DOHH2 (cell line): ENCODE measurements around the gene ZNF335.

Experiments
- CTCF ChIP-seq: fragments of 200-600 bp; sonication (generic); IDR thresholded peaks from one replicate; pipeline ENCODE4 v1.5.1; 2014; ENCODE audit warnings: antibody characterized with exemption, mild to moderate bottlenecking, low read depth, low read length; ENCODE audit not compliant: poor library complexity, severe bottlenecking
- EZH2phosphoT487 ChIP-seq: fragments of 200-600 bp; sonication (generic); IDR thresholded peaks from 2 replicates; pipeline ENCODE4 v1.6.1; 2017; ENCODE audit warnings: borderline replicate concordance, mild to moderate bottlenecking, antibody characterized with exemption, low read length, moderate library complexity, mixed read lengths

GRCh38 chr20:45958593-45958992 is 13.4 kb downstream of the ZNF335 start:
- no peak for TF ChIP-seq CTCF
- TF ChIP-seq EZH2phosphoT487 = no peak
